Breast epithelium (tissue), 4 donors: ENCODE data around the gene MEIKIN. TPM values are rescaled to one million over a fixed set of nuclear protein-coding genes. Genes with fewer than 3 reads are reported as not detected.

ENCODE experiments used
- DNase-seq, 2 donors: peaks; one replicate each; pipeline ENCODE4 v3.0.0-alpha.2; 2019; ENCODE audit warnings: low spot score in 2 of 2
- H3K27ac ChIP-seq, 2 donors: fragments of 200-600 bp; sonication (generic) in 1 of 2; one replicate each; pipeline ENCODE4 v1.5.1; 2016 to 2019; ENCODE audit warnings: mild to moderate bottlenecking in 1 of 2
- H3K27me3 ChIP-seq, 2 donors: fragments of 200-600 bp; sonication (generic) in 1 of 2; one replicate each; pipeline versions ENCODE4 v1.5.1 to v1.6.0; 2017 to 2019; ENCODE audit warnings: control low read depth in 1 of 2, mild to moderate bottlenecking in 1 of 2
- H3K36me3 ChIP-seq: fragments of 200-600 bp; one replicate; pipeline ENCODE4 v1.5.1; 2019
- H3K4me1 ChIP-seq, 2 donors: fragments of 200-600 bp; sonication (generic); one replicate each; pipeline ENCODE4 v1.5.1; 2016 to 2019; ENCODE audit warnings: control low read depth in 1 of 2
- H3K4me3 ChIP-seq, 3 donors: fragments of 200-600 bp; sonication (generic); 1 replicate in 2 of 3; 2 replicates in 1 of 3; pipeline ENCODE4 v1.5.1; 2016 to 2019; ENCODE audit warnings: mild to moderate bottlenecking in 3 of 3, moderate library complexity in 2 of 3
- H3K9me3 ChIP-seq, 2 donors: fragments of 200-600 bp; sonication (generic) in 1 of 2; one replicate each; pipeline ENCODE4 v1.5.1; 2016 to 2019; ENCODE audit warnings: control low read depth in 1 of 2
- POLR2A ChIP-seq: fragments of 450-650 bp; IDR thresholded peaks from one replicate; pipeline ENCODE4 v1.6.1; 2016; ENCODE audit warnings: antibody characterized with exemption, mild to moderate bottlenecking, moderate library complexity
- POLR2AphosphoS5 ChIP-seq, 3 donors: sonication (generic); formaldehyde crosslinking; IDR thresholded peaks; one replicate each; pipeline ENCODE4 v1.6.1; 2017; ENCODE audit warnings: antibody characterized with exemption in 3 of 3
- intact Hi-C: fragments of 100-400 bp; cut with DNase I; formaldehyde crosslinking; loops from one replicate; pipeline ENCODE4 v1.15.1; 2023; ENCODE audit warnings: low total_unique reads
- total RNA-seq, 3 donors: library from RNA; depleted of rRNA; stranded (reverse); fragments of >200 nt; gene quantifications; one replicate each; pipeline ENCODE4 v1.1.0, GENCODE V29; 2016
- TF ChIP-seq, protein P1 (sequence below), 3 donors: fragments of 450-650 bp; IDR thresholded peaks; one replicate each; pipeline ENCODE4 v1.5.1; 2016 to 2017; ENCODE audit warnings: antibody characterized with exemption in 3 of 3, mild to moderate bottlenecking in 3 of 3, moderate library complexity in 3 of 3

Gene MEIKIN
- total RNA-seq, 3 donors from 2014 or later: not detected

DNA sequence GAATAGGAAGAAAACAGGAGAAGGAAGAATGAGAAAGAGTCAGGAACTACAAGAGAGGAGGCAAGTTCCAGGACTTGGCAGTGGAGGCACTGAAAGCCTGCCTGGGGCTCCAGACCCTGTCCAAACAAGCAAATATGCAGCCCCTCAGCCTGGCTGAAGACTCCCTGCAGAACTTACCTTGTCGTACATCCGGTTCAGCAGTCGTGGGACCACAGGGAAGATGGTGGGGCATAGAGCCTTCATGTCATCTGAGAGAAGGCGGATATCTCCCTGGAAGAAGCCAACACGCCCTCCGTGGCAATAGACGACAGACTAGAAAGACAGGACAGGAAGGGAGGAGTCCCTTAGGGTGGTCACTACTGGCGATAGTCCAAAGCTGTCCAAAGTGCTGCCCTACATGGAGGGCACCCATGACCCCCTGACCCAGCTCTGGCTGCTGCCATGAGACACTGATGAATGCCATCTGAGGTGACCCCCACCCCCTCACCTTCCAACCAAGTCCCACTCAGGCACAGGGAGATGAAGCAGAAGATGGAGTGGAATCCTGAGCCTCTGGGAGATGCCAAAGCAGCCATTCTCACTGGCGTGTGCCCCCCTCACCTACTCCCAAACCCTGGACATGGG, 27.7 kb upstream of the MEIKIN start:
- TF ChIP-seq, protein P1, sequence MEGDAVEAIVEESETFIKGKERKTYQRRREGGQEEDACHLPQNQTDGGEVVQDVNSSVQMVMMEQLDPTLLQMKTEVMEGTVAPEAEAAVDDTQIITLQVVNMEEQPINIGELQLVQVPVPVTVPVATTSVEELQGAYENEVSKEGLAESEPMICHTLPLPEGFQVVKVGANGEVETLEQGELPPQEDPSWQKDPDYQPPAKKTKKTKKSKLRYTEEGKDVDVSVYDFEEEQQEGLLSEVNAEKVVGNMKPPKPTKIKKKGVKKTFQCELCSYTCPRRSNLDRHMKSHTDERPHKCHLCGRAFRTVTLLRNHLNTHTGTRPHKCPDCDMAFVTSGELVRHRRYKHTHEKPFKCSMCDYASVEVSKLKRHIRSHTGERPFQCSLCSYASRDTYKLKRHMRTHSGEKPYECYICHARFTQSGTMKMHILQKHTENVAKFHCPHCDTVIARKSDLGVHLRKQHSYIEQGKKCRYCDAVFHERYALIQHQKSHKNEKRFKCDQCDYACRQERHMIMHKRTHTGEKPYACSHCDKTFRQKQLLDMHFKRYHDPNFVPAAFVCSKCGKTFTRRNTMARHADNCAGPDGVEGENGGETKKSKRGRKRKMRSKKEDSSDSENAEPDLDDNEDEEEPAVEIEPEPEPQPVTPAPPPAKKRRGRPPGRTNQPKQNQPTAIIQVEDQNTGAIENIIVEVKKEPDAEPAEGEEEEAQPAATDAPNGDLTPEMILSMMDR (IDR thresholded peaks at IDR 0.05): no peak
- TF ChIP-seq POLR2A (no peak), POLR2AphosphoS5 (IDR thresholded peaks at IDR 0.05) (no peak)
- Histone ChIP-seq H3K27ac (no peak overlapping the region), H3K4me3 (no peak overlapping the region), H3K4me1 (no peaks in the 10 kb centered on the region), H3K9me3 (no peaks in the 10 kb centered on the region), H3K27me3 (no peaks in the 10 kb centered on the region), H3K36me3 (no peaks in the 10 kb centered on the region)
- intact Hi-C loops: no loop called here
- no peak for DNase-seq

DNA sequence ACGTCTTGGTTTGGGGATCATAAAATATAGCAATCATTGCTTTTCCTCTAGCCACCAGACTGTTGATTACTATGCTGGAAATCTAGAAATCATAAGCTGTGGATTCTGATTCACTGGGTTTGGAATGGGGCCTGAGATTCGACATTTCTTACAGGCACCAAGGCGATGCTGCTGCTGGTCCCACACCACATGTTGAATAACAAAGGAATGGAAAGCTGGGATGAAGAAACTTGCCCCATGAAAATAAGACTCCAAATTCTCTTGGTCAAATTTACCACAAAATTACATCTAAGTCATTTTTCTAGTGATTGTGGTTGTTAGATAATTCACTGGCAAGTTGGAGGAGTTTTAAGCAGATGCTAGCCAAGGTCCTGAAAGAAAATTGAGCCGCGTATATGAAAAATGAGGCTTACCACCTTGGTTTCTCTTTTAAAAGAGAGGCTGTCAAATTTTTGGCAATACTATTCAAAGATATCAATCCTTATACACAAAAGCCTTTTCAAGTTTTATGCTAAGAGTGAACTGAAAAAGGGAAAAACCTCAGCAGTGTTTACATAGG, 23.0 kb upstream of the MEIKIN start:
- Histone ChIP-seq H3K9me3 (no peaks in the 10 kb centered on the region), H3K36me3 (no peaks in the 10 kb centered on the region), H3K27ac (no peak overlapping the region), H3K4me3 (no peak overlapping the region), H3K4me1 (no peaks in the 10 kb centered on the region), H3K27me3 (no peaks in the 10 kb centered on the region)
- DNase-seq: no peak
- intact Hi-C loops: no loop called here
- no peak for TF ChIP-seq POLR2A
- TF ChIP-seq, protein P1 (IDR thresholded peaks at IDR 0.05): no peak
- no peak for TF ChIP-seq POLR2AphosphoS5 (IDR thresholded peaks at IDR 0.05)

DNA sequence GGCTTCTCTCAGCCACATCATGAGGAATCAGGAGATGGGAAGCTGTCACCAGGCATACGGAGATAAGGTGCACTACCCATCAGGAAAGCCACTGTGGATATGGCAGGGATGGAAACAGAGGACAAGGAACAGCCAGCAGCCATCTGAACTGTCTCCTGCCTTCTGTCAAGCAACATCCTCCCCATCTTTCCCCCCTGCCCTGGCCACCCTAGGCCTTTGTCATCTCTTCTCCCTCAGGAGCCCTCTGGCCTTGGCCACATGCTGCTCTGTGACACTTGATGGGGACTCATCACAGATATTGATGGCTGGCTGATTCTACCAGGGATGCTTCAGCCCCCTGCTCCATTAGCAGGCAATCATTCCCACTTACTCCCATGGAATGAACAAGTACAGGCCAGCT, 21.1 kb upstream of the MEIKIN start:
- no peaks in the 10 kb centered on the region for H3K27me3 ChIP-seq
- TF ChIP-seq, protein P1 (IDR thresholded peaks at IDR 0.05): no peak
- TF ChIP-seq POLR2A: no peak
- TF ChIP-seq POLR2AphosphoS5 (IDR thresholded peaks at IDR 0.05): no peak
- H3K4me3 ChIP-seq: no peak overlapping the region
- H3K36me3 ChIP-seq: no peaks in the 10 kb centered on the region
- intact Hi-C loops: no loop called here
- DNase-seq: no peak
- no peaks in the 10 kb centered on the region for H3K4me1 ChIP-seq
- H3K27ac ChIP-seq: no peak overlapping the region
- H3K9me3 ChIP-seq: no peaks in the 10 kb centered on the region

DNA sequence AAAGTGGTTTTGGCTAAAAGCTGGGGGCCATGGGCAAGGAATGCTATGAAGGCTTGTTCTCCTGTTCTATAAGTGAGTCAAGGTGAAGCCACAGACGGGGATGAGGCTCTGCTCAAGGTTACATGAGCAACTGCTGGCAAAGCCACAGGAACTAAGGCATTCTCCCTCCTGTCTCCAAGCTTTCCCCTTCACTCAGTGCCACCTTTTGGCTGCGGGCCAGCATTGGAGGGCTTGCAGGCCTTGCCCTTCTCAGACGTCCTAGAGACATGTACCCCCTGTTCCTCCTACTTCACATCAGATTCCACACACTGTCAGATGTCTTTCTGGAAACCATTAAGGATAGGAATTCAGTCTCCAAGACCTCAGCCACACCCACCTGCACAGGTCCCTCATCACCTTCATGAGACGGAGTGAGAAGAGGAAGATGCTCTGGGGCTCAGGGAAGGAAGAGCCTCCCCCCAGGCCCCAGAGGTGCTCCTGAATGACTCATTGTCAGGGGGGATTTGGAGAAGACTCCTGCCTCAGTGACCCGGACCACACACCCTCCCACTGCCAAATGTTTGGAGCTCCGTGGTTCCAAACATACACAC, 20.5 kb upstream of the MEIKIN start:
- no peaks in the 10 kb centered on the region for H3K4me1 ChIP-seq
- intact Hi-C loops: no loop called here
- H3K4me3 ChIP-seq: no peak overlapping the region
- no peak for DNase-seq
- TF ChIP-seq POLR2A (no peak), POLR2AphosphoS5 (IDR thresholded peaks at IDR 0.05) (no peak)
- TF ChIP-seq, protein P1 (IDR thresholded peaks at IDR 0.05): no peak
- no peaks in the 10 kb centered on the region for H3K9me3 ChIP-seq
- H3K27ac ChIP-seq: no peak overlapping the region
- no peaks in the 10 kb centered on the region for H3K36me3 ChIP-seq
- no peaks in the 10 kb centered on the region for H3K27me3 ChIP-seq

DNA sequence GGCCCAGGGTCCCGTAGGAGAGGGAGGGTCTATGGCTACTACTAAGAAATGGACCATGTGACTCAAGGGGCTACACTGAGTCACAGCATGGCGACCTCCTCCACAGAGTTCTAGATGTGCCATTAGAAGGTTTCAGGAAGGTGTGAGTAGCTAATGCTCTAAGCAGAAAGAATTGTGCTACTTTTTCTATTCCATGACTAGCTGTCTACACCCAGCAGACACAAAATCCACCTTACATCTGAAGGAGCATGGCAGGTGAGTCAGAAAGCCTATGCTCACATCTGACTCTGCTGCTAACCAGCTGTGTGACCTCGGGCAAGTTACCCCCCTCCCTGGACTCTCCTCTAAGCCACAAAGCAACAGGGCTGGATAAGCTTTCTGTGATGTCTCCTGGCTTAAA, 14.4 kb upstream of the MEIKIN start:
- H3K9me3 ChIP-seq: no peaks in the 10 kb centered on the region
- H3K36me3 ChIP-seq: no peaks in the 10 kb centered on the region
- no peak for DNase-seq
- no peak overlapping the region for H3K27ac ChIP-seq
- no peak for TF ChIP-seq POLR2AphosphoS5 (IDR thresholded peaks at IDR 0.05)
- TF ChIP-seq POLR2A: no peak
- TF ChIP-seq, protein P1 (IDR thresholded peaks at IDR 0.05): no peak
- no peaks in the 10 kb centered on the region for H3K4me1 ChIP-seq
- intact Hi-C loops: no loop called here
- H3K27me3 ChIP-seq: no peaks in the 10 kb centered on the region
- H3K4me3 ChIP-seq: no peak overlapping the region
